ENCODE data around the gene SLC24A3.

DNA sequence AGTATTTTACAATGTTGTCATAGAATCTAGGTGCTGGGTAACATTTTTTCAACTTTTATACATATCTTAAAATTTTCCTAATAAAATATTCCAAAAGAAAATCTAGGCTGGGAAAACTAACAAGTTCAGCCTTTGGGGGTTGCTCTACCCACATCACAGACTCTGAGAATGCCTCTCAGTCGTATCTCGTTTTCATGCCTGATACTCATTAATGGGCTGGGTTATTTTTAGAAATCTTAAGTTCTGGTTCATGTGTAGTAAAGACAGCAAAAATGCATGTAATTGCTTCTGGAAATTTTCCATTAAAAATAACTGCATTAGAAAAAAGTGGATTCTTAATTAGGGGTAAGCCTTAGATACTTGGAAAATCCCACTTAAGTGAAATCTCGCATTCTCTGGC is 149.3 kb downstream of the SLC24A3 start:
- TF ChIP-seq, protein P1, sequence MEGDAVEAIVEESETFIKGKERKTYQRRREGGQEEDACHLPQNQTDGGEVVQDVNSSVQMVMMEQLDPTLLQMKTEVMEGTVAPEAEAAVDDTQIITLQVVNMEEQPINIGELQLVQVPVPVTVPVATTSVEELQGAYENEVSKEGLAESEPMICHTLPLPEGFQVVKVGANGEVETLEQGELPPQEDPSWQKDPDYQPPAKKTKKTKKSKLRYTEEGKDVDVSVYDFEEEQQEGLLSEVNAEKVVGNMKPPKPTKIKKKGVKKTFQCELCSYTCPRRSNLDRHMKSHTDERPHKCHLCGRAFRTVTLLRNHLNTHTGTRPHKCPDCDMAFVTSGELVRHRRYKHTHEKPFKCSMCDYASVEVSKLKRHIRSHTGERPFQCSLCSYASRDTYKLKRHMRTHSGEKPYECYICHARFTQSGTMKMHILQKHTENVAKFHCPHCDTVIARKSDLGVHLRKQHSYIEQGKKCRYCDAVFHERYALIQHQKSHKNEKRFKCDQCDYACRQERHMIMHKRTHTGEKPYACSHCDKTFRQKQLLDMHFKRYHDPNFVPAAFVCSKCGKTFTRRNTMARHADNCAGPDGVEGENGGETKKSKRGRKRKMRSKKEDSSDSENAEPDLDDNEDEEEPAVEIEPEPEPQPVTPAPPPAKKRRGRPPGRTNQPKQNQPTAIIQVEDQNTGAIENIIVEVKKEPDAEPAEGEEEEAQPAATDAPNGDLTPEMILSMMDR (IDR thresholded peaks at IDR 0.05): no peak
- TF ChIP-seq POLR2AphosphoS5 (IDR thresholded peaks at IDR 0.05; ENCODE audit: low read depth, low read length) (no peak), SIN3A (IDR thresholded peaks at IDR 0.05; ENCODE audit: borderline replicate concordance, insufficient read depth, low read depth, low read length) (no peak), TCF7L2 (IDR thresholded peaks at IDR 0.05; ENCODE audit: low read depth, low read length) (no peak)
- TF ChIP-seq, protein P2, sequence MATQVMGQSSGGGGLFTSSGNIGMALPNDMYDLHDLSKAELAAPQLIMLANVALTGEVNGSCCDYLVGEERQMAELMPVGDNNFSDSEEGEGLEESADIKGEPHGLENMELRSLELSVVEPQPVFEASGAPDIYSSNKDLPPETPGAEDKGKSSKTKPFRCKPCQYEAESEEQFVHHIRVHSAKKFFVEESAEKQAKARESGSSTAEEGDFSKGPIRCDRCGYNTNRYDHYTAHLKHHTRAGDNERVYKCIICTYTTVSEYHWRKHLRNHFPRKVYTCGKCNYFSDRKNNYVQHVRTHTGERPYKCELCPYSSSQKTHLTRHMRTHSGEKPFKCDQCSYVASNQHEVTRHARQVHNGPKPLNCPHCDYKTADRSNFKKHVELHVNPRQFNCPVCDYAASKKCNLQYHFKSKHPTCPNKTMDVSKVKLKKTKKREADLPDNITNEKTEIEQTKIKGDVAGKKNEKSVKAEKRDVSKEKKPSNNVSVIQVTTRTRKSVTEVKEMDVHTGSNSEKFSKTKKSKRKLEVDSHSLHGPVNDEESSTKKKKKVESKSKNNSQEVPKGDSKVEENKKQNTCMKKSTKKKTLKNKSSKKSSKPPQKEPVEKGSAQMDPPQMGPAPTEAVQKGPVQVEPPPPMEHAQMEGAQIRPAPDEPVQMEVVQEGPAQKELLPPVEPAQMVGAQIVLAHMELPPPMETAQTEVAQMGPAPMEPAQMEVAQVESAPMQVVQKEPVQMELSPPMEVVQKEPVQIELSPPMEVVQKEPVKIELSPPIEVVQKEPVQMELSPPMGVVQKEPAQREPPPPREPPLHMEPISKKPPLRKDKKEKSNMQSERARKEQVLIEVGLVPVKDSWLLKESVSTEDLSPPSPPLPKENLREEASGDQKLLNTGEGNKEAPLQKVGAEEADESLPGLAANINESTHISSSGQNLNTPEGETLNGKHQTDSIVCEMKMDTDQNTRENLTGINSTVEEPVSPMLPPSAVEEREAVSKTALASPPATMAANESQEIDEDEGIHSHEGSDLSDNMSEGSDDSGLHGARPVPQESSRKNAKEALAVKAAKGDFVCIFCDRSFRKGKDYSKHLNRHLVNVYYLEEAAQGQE (IDR thresholded peaks at IDR 0.05; ENCODE audit: insufficient read depth in 1 of 2, low read depth in 2 of 2, low read length in 1 of 2): no peak

Data from Panc1 (cell line).